A549 treated with Hydrocortisone at 1 μM for 4 hours (cell line): ENCODE measurements around the gene LRRC19. TPM values are rescaled to one million over a fixed set of nuclear protein-coding genes. Genes with fewer than 3 reads are reported as not detected.

Experiments
- total RNA-seq: library from RNA; stranded (reverse); fragments of 200-300 nt; extraction: Qiagen RNA extraction; gene quantifications from 5 replicates; pipeline ENCODE4 v1.2.3, GENCODE V29; 2022

LRRC19 gene
- not detected in 5 replicates for total RNA-seq

GRCh38 chr9:27005491-27005890, at the start of gene LRRC19:
Gene LRRC19, minus strand, starts transcription at chr9:27005672. Its CDS starts 5,978 bp downstream, at chr9:26999694.

GRCh38 chr9:26955921-26956859, 49.3 kb downstream of the LRRC19 start, which contains the start of gene IFT74:
Gene IFT74, plus strand, starts transcription at chr9:26956412. Its CDS starts 5,556 bp downstream, at chr9:26961968.

GRCh38 chr9:26946753-26947727, 58.4 kb downstream of the LRRC19 start, which contains the start of gene PLAA:
Gene PLAA, minus strand, starts transcription at chr9:26947242. Its CDS starts 197 bp downstream, at chr9:26947045.

Other genes with a start within 250 kb of the LRRC19 start
- 17.2 to 26.7 TPM (median 23.5 TPM) in 5 replicates for gene CAAP1, start 112.9 kb downstream of the LRRC19 start, total RNA-seq
- 28.2 to 41.4 TPM (median 31.3 TPM) in 5 replicates for gene PLAA, start 58.4 kb downstream of the LRRC19 start, total RNA-seq
- 11.6 to 15.5 TPM (median 12.9 TPM) in 5 replicates for gene IFT74, start 49.3 kb downstream of the LRRC19 start, total RNA-seq
- gene TEK, start 103.6 kb upstream of the LRRC19 start, total RNA-seq: 0.09 to 0.15 TPM (median 0.12 TPM) in 5 replicates